NCI-H128 (cell line): ENCODE data around the gene FLII.
"Not testable (repeated sequence)": the region's sequence is repeated elsewhere in the genome, so short reads cannot be mapped to it uniquely, and the experiment has no call there.

Source experiments
- DNase-seq: peaks from one replicate; lab custom pipeline; 2025; ENCODE audit not compliant: unreplicated experiment; lab: John Stamatoyannopoulos, UW

The FLII gene

GRCh38 chr17:18224387-18225120, 34.0 kb downstream of the FLII start:
- DNase-seq, result no peak

GRCh38 chr17:18224053-18224386, 34.5 kb downstream of the FLII start:
- DNase-seq, result no peak

- DNase-seq, result no peak
Measured at GRCh38 chr17:18218756-18219415, 39.7 kb downstream of the FLII start.

GRCh38 chr17:18217412-18218015, 41.0 kb downstream of the FLII start:
- peak; percentile 7 for DNase-seq

- not testable (repeated sequence) for DNase-seq
Measured at GRCh38 chr17:18216906-18217305, 41.6 kb downstream of the FLII start.

GRCh38 chr17:18213666-18214270, 44.8 kb downstream of the FLII start:
- no peak for DNase-seq

- DNase-seq, result no peak
Measured at GRCh38 chr17:18208092-18208491, 50.4 kb downstream of the FLII start.

- no peak for DNase-seq
Measured at GRCh38 chr17:18206962-18207361, 51.6 kb downstream of the FLII start.

GRCh38 chr17:18205861-18206260, 52.7 kb downstream of the FLII start:
- no peak for DNase-seq

- DNase-seq, result no peak
Measured at GRCh38 chr17:18203308-18203707, 55.2 kb downstream of the FLII start.

- no peak for DNase-seq
Measured at GRCh38 chr17:18201108-18201507, 57.4 kb downstream of the FLII start.

- DNase-seq, result no peak
Measured at GRCh38 chr17:18198530-18198929, 60.0 kb downstream of the FLII start.

- no peak for DNase-seq
Measured at GRCh38 chr17:18197535-18198194, 60.9 kb downstream of the FLII start.

GRCh38 chr17:18195246-18195645, 63.3 kb downstream of the FLII start:
- no peak for DNase-seq
